SK-N-SH treated with all-trans-retinoic acid at 6 μM for 48 hours (cell line): ENCODE data around the gene HHAT.

Experiments used
- ATAC-seq: fragments of 200-7000 bp; cut with Tn5 transposase; 3 replicates; pipeline ENCODE4 v1.9.1; 2020; ENCODE audit warnings: mild to moderate bottlenecking, moderate library complexity
- ARNTL ChIP-seq: fragments of 450-650 bp; formaldehyde crosslinking; IDR thresholded peaks from 2 replicates; pipeline ENCODE4 v1.5.0; 2020; ENCODE audit warnings: low read depth, mild to moderate bottlenecking, moderate library complexity, borderline replicate concordance
- BACH2 ChIP-seq: fragments of 250-450 bp; sonication (Bioruptor Pico); IDR thresholded peaks from 2 replicates; pipeline ENCODE4 v1.9.0; 2021; ENCODE audit warnings: mild to moderate bottlenecking, borderline replicate concordance
- CSDC2 ChIP-seq: fragments of 250-450 bp; sonication (Bioruptor Pico); IDR thresholded peaks from 2 replicates; pipeline ENCODE4 v1.5.0; 2020; ENCODE audit warnings: mild to moderate bottlenecking, moderate library complexity
- ESRRG ChIP-seq: fragments of 250-450 bp; sonication (Bioruptor Pico); IDR thresholded peaks from 2 replicates; pipeline ENCODE4 v1.6.1; 2021; ENCODE audit warnings: mild to moderate bottlenecking
- GLIS3 ChIP-seq: fragments of 250-450 bp; sonication (Bioruptor Pico); IDR thresholded peaks from 2 replicates; pipeline ENCODE4 v1.5.0; 2020; ENCODE audit warnings: mild to moderate bottlenecking, moderate library complexity
- ISL1 ChIP-seq: fragments of 250-450 bp; sonication (Bioruptor Pico); IDR thresholded peaks from 2 replicates; pipeline ENCODE4 v2.1.2; 2022; ENCODE audit warnings: mild to moderate bottlenecking, moderate library complexity
- OSR1 ChIP-seq: fragments of 250-450 bp; sonication (Bioruptor Pico); IDR thresholded peaks from 2 replicates; pipeline ENCODE4 v1.8.0; 2022; ENCODE audit warnings: moderate library complexity, mild to moderate bottlenecking, inconsistent platforms
- PPARA ChIP-seq: fragments of 250-450 bp; sonication (Bioruptor Pico); IDR thresholded peaks from 2 replicates; pipeline ENCODE4 v1.5.0; 2020; ENCODE audit warnings: mild to moderate bottlenecking, borderline replicate concordance
- RARB ChIP-seq: fragments of 250-450 bp; sonication (Bioruptor Pico); IDR thresholded peaks from 2 replicates; pipeline ENCODE4 v1.8.0; 2021; ENCODE audit warnings: mild to moderate bottlenecking, moderate library complexity
- SNAI2 ChIP-seq: fragments of 250-450 bp; sonication (Bioruptor Pico); IDR thresholded peaks from 2 replicates; pipeline ENCODE4 v1.5.0; 2020; ENCODE audit warnings: mild to moderate bottlenecking, moderate library complexity
- TCF4 ChIP-seq: fragments of 250-450 bp; sonication (Bioruptor Pico); IDR thresholded peaks from 2 replicates; pipeline ENCODE4 v1.8.0; 2021; ENCODE audit warnings: mild to moderate bottlenecking, moderate library complexity, borderline replicate concordance
- TOX ChIP-seq: fragments of 250-450 bp; sonication (Bioruptor Pico); IDR thresholded peaks from 2 replicates; pipeline ENCODE4 v1.8.0; 2021; ENCODE audit warnings: mild to moderate bottlenecking, moderate library complexity, borderline replicate concordance
- ZC3H10 ChIP-seq: fragments of 250-450 bp; sonication (Bioruptor Pico); IDR thresholded peaks from 2 replicates; pipeline ENCODE4 v1.5.1; 2021; ENCODE audit warnings: mild to moderate bottlenecking, moderate library complexity
- ZFP3 ChIP-seq: fragments of 250-450 bp; sonication (Bioruptor Pico); IDR thresholded peaks from 2 replicates; pipeline ENCODE4 v1.5.0; 2020; ENCODE audit warnings: mild to moderate bottlenecking, moderate library complexity
- ZFP30 ChIP-seq: fragments of 450-650 bp; formaldehyde crosslinking; IDR thresholded peaks from 2 replicates; pipeline ENCODE4 v1.5.0; 2022; ENCODE audit warnings: mild to moderate bottlenecking, moderate library complexity
- ZNF565 ChIP-seq: fragments of 450-650 bp; formaldehyde crosslinking; conservative IDR thresholded peaks from 2 replicates; pipeline ENCODE4 v1.5.0; 2020; ENCODE audit warnings: low read depth, mild to moderate bottlenecking, moderate library complexity
- ZNF70 ChIP-seq: fragments of 450-650 bp; formaldehyde crosslinking; IDR thresholded peaks from 2 replicates; pipeline ENCODE4 v1.5.0; 2020; ENCODE audit warnings: mild to moderate bottlenecking, moderate library complexity
- ZNF8 ChIP-seq: fragments of 450-650 bp; formaldehyde crosslinking; IDR thresholded peaks from 2 replicates; pipeline ENCODE4 v1.5.0; 2020; ENCODE audit warnings: mild to moderate bottlenecking, moderate library complexity
- TF ChIP-seq, protein P1 (sequence below): fragments of 250-450 bp; sonication (Bioruptor Pico); IDR thresholded peaks from 2 replicates; pipeline ENCODE4 v1.8.0; 2021; ENCODE audit warnings: low read depth, mild to moderate bottlenecking, moderate library complexity, borderline replicate concordance
- TF ChIP-seq, protein P2 (sequence below): fragments of 250-450 bp; sonication (Bioruptor Pico); IDR thresholded peaks from 2 replicates; pipeline ENCODE4 v1.5.1; 2020; ENCODE audit warnings: low read depth, mild to moderate bottlenecking, moderate library complexity
- TF ChIP-seq, protein P3 (sequence below): fragments of 250-450 bp; sonication (Bioruptor Pico); IDR thresholded peaks from 2 replicates; pipeline ENCODE4 v1.5.1; 2021; ENCODE audit warnings: mild to moderate bottlenecking, moderate library complexity
- TF ChIP-seq, protein P4 (sequence below): fragments of 250-450 bp; sonication (Bioruptor Pico); IDR thresholded peaks from 2 replicates; pipeline ENCODE4 v1.5.0; 2020; ENCODE audit warnings: mild to moderate bottlenecking, moderate library complexity

Gene HHAT

DNA sequence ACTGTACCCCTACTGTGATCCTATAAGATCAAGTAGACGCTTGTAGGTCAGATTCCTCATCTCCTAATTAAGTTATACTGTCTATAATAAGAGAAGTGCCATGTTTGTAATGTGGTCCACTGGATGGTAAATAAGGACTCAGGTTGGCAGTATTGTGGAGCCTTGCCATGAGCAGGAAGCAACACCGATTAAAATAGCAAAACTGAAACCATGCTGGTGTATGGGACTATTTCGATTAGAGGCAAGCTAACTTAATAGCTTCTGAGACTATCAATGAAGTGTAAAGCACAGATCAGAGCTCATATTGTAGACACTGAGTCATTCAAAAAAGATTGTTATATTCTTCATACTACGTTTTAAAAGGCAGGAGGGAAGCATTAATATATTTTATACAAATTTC is 348.8 kb downstream of the HHAT start:
- TF ChIP-seq SNAI2 (CRISPR knock-in tag), result no peak
- TF ChIP-seq, protein P1, sequence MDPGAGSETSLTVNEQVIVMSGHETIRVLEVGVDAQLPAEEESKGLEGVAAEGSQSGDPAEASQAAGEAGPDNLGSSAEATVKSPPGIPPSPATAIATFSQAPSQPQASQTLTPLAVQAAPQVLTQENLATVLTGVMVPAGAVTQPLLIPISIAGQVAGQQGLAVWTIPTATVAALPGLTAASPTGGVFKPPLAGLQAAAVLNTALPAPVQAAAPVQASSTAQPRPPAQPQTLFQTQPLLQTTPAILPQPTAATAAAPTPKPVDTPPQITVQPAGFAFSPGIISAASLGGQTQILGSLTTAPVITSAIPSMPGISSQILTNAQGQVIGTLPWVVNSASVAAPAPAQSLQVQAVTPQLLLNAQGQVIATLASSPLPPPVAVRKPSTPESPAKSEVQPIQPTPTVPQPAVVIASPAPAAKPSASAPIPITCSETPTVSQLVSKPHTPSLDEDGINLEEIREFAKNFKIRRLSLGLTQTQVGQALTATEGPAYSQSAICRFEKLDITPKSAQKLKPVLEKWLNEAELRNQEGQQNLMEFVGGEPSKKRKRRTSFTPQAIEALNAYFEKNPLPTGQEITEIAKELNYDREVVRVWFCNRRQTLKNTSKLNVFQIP (CRISPR knock-in tag), result no peak
- no peak for TF ChIP-seq ZNF565 (CRISPR knock-in tag)
- no peak for TF ChIP-seq BACH2 (CRISPR knock-in tag)
- no peak for TF ChIP-seq GLIS3
- TF ChIP-seq, protein P2, sequence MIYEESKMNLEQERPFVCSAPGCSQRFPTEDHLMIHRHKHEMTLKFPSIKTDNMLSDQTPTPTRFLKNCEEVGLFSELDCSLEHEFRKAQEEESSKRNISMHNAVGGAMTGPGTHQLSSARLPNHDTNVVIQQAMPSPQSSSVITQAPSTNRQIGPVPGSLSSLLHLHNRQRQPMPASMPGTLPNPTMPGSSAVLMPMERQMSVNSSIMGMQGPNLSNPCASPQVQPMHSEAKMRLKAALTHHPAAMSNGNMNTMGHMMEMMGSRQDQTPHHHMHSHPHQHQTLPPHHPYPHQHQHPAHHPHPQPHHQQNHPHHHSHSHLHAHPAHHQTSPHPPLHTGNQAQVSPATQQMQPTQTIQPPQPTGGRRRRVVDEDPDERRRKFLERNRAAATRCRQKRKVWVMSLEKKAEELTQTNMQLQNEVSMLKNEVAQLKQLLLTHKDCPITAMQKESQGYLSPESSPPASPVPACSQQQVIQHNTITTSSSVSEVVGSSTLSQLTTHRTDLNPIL (CRISPR knock-in tag), result no peak
- no peak for TF ChIP-seq OSR1 (CRISPR knock-in tag)
- no peak for TF ChIP-seq ARNTL (CRISPR knock-in tag)
- TF ChIP-seq TCF4 (CRISPR knock-in tag), result no peak
- TF ChIP-seq ZNF70 (CRISPR knock-in tag), result no peak
- TF ChIP-seq CSDC2 (CRISPR knock-in tag), result no peak
- TF ChIP-seq, protein P3, sequence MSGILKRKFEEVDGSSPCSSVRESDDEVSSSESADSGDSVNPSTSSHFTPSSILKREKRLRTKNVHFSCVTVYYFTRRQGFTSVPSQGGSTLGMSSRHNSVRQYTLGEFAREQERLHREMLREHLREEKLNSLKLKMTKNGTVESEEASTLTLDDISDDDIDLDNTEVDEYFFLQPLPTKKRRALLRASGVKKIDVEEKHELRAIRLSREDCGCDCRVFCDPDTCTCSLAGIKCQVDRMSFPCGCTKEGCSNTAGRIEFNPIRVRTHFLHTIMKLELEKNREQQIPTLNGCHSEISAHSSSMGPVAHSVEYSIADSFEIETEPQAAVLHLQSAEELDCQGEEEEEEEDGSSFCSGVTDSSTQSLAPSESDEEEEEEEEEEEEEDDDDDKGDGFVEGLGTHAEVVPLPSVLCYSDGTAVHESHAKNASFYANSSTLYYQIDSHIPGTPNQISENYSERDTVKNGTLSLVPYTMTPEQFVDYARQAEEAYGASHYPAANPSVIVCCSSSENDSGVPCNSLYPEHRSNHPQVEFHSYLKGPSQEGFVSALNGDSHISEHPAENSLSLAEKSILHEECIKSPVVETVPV (CRISPR knock-in tag), result no peak
- TF ChIP-seq ZFP30 (CRISPR knock-in tag), result no peak
- TF ChIP-seq ZC3H10 (CRISPR knock-in tag), result no peak
- no peak for TF ChIP-seq ZFP3 (CRISPR knock-in tag)
- TF ChIP-seq, protein P4, sequence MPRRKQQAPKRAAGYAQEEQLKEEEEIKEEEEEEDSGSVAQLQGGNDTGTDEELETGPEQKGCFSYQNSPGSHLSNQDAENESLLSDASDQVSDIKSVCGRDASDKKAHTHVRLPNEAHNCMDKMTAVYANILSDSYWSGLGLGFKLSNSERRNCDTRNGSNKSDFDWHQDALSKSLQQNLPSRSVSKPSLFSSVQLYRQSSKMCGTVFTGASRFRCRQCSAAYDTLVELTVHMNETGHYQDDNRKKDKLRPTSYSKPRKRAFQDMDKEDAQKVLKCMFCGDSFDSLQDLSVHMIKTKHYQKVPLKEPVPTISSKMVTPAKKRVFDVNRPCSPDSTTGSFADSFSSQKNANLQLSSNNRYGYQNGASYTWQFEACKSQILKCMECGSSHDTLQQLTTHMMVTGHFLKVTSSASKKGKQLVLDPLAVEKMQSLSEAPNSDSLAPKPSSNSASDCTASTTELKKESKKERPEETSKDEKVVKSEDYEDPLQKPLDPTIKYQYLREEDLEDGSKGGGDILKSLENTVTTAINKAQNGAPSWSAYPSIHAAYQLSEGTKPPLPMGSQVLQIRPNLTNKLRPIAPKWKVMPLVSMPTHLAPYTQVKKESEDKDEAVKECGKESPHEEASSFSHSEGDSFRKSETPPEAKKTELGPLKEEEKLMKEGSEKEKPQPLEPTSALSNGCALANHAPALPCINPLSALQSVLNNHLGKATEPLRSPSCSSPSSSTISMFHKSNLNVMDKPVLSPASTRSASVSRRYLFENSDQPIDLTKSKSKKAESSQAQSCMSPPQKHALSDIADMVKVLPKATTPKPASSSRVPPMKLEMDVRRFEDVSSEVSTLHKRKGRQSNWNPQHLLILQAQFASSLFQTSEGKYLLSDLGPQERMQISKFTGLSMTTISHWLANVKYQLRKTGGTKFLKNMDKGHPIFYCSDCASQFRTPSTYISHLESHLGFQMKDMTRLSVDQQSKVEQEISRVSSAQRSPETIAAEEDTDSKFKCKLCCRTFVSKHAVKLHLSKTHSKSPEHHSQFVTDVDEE (CRISPR knock-in tag), result no peak
- TF ChIP-seq TOX, result no peak
- TF ChIP-seq ZNF8, result no peak
- TF ChIP-seq RARB (CRISPR knock-in tag), result no peak
- ATAC-seq, result no peak

DNA sequence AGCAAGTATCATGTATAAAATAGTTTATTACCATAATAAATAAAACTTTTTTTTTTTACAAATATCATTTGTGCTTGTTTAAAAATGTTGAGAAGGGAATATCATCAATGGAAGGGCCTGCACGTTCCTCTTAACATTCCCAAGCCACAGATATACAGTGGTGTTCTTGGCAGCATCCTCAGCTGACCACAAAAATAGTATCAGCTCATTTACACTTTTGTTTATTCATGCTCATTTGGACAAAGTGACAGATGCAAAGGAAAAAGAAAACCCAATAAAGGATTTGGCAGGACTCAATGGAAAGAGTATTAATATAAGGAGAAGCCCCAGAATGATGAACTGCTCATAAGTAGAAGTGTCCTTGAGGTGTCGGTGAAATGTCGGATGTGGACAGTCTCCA is 349.6 kb downstream of the HHAT start:
- TF ChIP-seq TCF4 (CRISPR knock-in tag), result no peak
- TF ChIP-seq ISL1, result no peak
- no peak for TF ChIP-seq ZFP3 (CRISPR knock-in tag)
- TF ChIP-seq ZNF8, result no peak
- no peak for TF ChIP-seq SNAI2 (CRISPR knock-in tag)
- TF ChIP-seq, protein P3 (CRISPR knock-in tag), result no peak
- no peak for TF ChIP-seq OSR1 (CRISPR knock-in tag)
- TF ChIP-seq ZNF565 (CRISPR knock-in tag), result no peak
- TF ChIP-seq CSDC2 (CRISPR knock-in tag), result no peak
- TF ChIP-seq, all 23 proteins: peak for 0
- ATAC-seq, result no peak

DNA sequence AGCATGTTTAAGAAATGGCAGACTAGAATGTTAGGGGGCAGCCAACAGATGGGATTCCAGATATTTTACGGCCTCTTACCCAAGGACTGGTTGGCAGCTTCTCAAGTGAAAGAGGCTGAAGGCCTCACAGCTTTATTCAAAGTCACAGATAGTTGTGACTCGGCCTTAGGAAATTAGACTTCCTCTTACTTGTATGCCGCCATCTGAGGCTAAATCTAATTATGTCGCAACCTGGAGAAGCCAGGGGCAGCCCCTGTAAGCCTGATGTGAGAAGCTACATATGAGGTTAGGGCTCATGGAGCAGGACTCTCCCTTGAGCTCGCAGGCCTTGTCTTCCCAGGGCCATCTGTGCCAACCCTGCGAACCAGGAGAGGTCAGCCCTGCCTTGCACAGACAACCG is 352.5 kb downstream of the HHAT start:
- ATAC-seq, result no peak
- TF ChIP-seq PPARA (CRISPR knock-in tag) (no peak), CSDC2 (CRISPR knock-in tag) (no peak), TCF4 (CRISPR knock-in tag) (no peak), RARB (CRISPR knock-in tag) (no peak), ISL1 (no peak), ZFP3 (CRISPR knock-in tag) (no peak), ZC3H10 (CRISPR knock-in tag) (no peak), ARNTL (CRISPR knock-in tag) (no peak), ESRRG (CRISPR knock-in tag) (no peak), BACH2 (CRISPR knock-in tag) (no peak), ZNF70 (CRISPR knock-in tag) (no peak), GLIS3 (no peak), ZNF8 (no peak)
- TF ChIP-seq, protein P2 (CRISPR knock-in tag), result no peak
- TF ChIP-seq, protein P1 (CRISPR knock-in tag), result no peak
- TF ChIP-seq, protein P3 (CRISPR knock-in tag), result no peak
